ENCODE measurements around the gene CDHR1.
"Not testable (repeated sequence)": the region's sequence is repeated elsewhere in the genome, so short reads cannot be mapped to it uniquely, and the experiment has no call there.

- TF ChIP-seq TAF1, POLR2AphosphoS5, SPI1, POU2F2, POLR2A (IDR thresholded peaks at IDR 0.05; ENCODE audit: low read depth, low read length): not testable (repeated sequence)
Observed at GRCh38 chr10:84171237-84171636, 23.1 kb upstream of the CDHR1 start.

All from GM12891 (cell line).